ENCODE data around the gene SOCS7. TPM values are rescaled to one million over a fixed set of nuclear protein-coding genes. Genes with fewer than 3 reads are reported as not detected.

SOCS7 gene
- total RNA-seq, 2 donors from 2014 or later, result 20.8 to 24.4 TPM

Other genes starting within 250 kb of the SOCS7 start
- not detected for gene TBC1D3E, start 223.9 kb upstream of the SOCS7 start, total RNA-seq
- gene TBC1D3, start 159.3 kb upstream of the SOCS7 start, total RNA-seq, result 1 to 10 TPM in 1 of 2 donors, not detected in 1; 7.9 TPM
- gene MRPL45, start 54.7 kb upstream of the SOCS7 start, total RNA-seq, result 10 to 100 TPM; 52.4 to 66.0 TPM
- gene GPR179, start 7.9 kb upstream of the SOCS7 start, total RNA-seq, result under 1 TPM in 1 of 2 donors, not detected in 1; 0.26 TPM
- gene ARHGAP23, start 76.6 kb downstream of the SOCS7 start, total RNA-seq, result 1 to 10 TPM in 1 of 2 donors, under 1 TPM in 1; 0.69 to 2.2 TPM